Right lobe of liver (tissue), 4 donors: ENCODE results near the gene ZBTB32.

Experiments
- CTCF ChIP-seq, 4 donors: fragments of 200-600 bp in 3 of 4; fragments of 450-650 bp in 1 of 4; IDR thresholded peaks; one replicate each; pipeline versions ENCODE4 v1.5.1 to v1.8.0; 2016 to 2022; ENCODE audit warnings: antibody characterized with exemption in 4 of 4, mild to moderate bottlenecking in 2 of 4
- POLR2A ChIP-seq: fragments of 450-650 bp; IDR thresholded peaks from one replicate; pipeline ENCODE4 v1.6.1; 2017; ENCODE audit warnings: antibody characterized with exemption, mild to moderate bottlenecking
- donor health status: DM: no; HTN: no; CAD: no.
- donor health status: DM: no; HTN: no; CAD: no.
- donor health status: DM: no; HTN: yes; CAD: no.

DNA sequence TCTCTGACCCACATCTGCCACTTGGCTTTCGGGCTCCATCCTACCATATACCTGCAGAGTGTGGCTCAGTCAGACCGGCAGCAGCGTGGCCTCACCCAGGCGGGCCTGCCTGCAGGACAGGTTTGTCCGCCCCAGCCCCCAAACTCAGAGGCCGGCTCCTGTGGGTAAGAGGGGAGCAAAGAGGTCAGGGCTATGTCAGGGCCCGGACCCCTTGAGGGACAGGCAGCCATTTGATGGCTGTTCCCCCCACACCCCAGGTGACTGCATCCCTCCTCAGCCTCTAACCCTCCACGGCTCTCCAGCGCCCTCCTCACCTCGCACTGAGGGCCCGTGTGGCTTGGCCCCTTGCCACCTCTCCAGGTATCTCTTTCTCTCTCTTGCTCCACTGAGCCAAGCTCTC is 12.3 kb upstream of the ZBTB32 start:
- TF ChIP-seq POLR2A (no peak), CTCF (IDR thresholded peaks at IDR 0.05) (no peak)
